Heart left ventricle (tissue), 13 donors: ENCODE results near the gene SMG9.

ENCODE experiments used
- CTCF ChIP-seq, 12 donors: fragments of 200-600 bp; sonication (generic) in 4 of 12; IDR thresholded peaks; one replicate each; pipeline versions ENCODE4 v1.5.0 to v1.8.0; 2018 to 2022; ENCODE audit warnings: antibody characterized with exemption in 12 of 12, mild to moderate bottlenecking in 5 of 12
- POLR2A ChIP-seq, 2 donors: fragments of 450-650 bp; IDR thresholded peaks; one replicate each; pipeline ENCODE4 v1.6.1; 2017; ENCODE audit warnings: antibody characterized with exemption in 2 of 2, mild to moderate bottlenecking in 2 of 2, moderate library complexity in 2 of 2
- donor health status: ischemic (EF 13 %, LVEDD 7.1; RV severe dilation, severe dysfunction).
- donor health status: DM: no; HTN: yes; CAD: no.
- donor health status: DM: no; HTN: no; CAD: no.
- donor health status: ischemic (EF 25% LVEDD 6.9; RV normal size, moderate dysfunction).
- donor health status: ischemic (EF 25% LVEDD 5.7; RV mildly dilated, moderate dysfunction).
- donor health status: ischemic (EF 35%, LVEDD 5.7; RV mildly dilated, moderate dysfunction).
- donor health status: nonischemic (EF 11% LVEDD 7.7; RV severe dilation, severe dysfunction).
- donor health status: DM: yes; HTN: yes; CAD: no.
- donor health status: PGD.
- donor health status: ischemic (EF 29% LVEDD 5.4; RV normal size, mild dysfunction).
- donor health status: nonischemic (EF 23%, LVEDD 6.1; RV moderate dilation, normal function).

- TF ChIP-seq CTCF (IDR thresholded peaks at IDR 0.05) = no peak
- TF ChIP-seq POLR2A (IDR thresholded peaks at IDR 0.05) = no peak
Measured at GRCh38 chr19:43721469-43722048, 33.2 kb downstream of the SMG9 start.
